WI38 (cell line): ENCODE results near the gene SFMBT2.

Source experiments
- H3K4me3 ChIP-seq: 2 replicates; pipeline ENCODE4 v1.5.1; 2011; ENCODE audit warnings: low read depth, mild to moderate bottlenecking, control low read depth, low read length
- TF ChIP-seq, protein P1 (sequence below): IDR thresholded peaks from 2 replicates; pipeline ENCODE4 v1.5.1; 2012; ENCODE audit warnings: low read depth, mild to moderate bottlenecking, control low read depth, low read length

The SFMBT2 gene

DNA sequence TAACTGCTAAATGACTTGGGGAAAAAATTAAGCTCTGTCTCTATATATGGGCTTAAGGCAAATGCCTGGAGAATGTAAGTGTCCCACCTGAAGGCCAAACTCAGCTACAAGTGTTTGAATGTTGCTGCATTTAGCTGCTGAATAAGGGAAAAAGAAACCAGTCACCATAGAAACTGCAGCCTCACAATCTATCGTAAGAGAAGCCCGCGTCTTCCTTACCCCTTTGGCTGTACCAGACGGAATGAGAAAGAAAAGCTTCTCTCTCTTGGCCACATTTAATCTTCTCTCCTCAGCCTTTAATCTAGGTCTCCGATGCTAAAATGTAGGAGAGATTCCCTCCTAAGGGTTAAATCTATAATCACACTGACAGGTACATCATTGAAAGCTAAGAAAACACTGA is 147.2 kb downstream of the SFMBT2 start:
- no peak overlapping the region for H3K4me3 ChIP-seq
- TF ChIP-seq, protein P1, sequence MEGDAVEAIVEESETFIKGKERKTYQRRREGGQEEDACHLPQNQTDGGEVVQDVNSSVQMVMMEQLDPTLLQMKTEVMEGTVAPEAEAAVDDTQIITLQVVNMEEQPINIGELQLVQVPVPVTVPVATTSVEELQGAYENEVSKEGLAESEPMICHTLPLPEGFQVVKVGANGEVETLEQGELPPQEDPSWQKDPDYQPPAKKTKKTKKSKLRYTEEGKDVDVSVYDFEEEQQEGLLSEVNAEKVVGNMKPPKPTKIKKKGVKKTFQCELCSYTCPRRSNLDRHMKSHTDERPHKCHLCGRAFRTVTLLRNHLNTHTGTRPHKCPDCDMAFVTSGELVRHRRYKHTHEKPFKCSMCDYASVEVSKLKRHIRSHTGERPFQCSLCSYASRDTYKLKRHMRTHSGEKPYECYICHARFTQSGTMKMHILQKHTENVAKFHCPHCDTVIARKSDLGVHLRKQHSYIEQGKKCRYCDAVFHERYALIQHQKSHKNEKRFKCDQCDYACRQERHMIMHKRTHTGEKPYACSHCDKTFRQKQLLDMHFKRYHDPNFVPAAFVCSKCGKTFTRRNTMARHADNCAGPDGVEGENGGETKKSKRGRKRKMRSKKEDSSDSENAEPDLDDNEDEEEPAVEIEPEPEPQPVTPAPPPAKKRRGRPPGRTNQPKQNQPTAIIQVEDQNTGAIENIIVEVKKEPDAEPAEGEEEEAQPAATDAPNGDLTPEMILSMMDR, result no peak

DNA sequence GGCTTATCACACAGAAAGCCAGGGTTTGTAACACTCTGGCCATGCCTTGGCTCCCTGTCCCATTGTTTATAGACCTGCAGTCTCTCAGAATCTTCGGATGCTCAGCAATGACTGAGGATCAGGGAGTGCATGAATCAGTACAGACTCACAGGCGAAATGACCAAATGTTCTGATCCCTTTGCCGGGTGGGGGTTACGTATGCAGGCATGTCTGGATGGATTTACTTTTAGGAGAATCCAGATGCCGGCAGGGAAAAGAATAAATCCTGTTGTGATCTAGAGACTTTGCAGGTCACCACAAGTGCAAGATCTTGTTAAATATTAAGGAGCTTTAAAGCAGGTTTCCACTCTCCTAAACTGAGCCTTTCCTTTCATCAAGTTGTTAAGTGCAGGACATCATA is 149.5 kb downstream of the SFMBT2 start:
- H3K4me3 ChIP-seq, result no peak overlapping the region
- TF ChIP-seq, protein P1, result no peak

DNA sequence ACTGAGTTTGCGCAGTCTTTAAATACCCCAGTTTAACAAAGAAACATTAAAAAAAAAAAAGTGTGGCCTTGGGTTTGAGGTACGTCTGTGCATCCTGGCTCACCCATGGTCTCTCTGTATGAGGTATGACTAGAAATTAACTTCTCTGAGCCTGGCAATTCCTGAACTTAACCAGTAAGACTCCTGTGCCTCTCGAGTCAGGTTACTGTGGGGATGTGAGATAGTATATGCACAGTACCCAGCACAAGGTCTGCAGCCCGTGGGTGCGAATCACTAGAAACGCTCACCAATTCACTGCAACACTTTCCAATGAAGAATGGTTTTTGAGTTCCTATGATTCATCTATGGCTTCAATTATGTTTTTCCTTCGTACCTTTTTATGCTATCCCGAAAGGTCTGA is 149.9 kb downstream of the SFMBT2 start:
- TF ChIP-seq, protein P1, result no peak
- no peak overlapping the region for H3K4me3 ChIP-seq

DNA sequence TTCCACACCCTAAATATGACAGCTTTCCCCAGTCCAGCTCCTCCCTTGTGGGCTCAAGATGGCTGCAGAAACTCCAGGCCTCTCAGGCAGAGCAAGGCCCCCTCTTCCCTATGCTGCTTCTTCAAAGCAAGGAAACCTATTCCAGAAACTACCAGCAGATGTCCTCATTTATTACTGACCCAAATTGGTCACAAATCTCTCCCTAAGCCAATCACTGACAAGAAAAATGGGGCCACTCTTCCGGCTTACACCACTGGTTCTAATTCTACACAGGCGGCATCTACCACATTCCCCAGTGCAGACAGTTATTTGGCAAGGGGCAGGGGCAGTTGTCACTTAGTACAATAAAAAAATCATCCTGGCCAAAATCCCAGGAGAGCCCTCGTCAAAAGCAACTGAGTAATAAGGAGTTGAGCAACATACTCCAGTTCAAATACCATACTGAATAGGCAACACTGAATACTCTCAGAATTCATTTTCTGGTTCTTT is 150.4 kb downstream of the SFMBT2 start:
- TF ChIP-seq, protein P1, result 0 out of 2 replicates have a peak, but pooled peaks have one; percentile 6
- no peak overlapping the region for H3K4me3 ChIP-seq

DNA sequence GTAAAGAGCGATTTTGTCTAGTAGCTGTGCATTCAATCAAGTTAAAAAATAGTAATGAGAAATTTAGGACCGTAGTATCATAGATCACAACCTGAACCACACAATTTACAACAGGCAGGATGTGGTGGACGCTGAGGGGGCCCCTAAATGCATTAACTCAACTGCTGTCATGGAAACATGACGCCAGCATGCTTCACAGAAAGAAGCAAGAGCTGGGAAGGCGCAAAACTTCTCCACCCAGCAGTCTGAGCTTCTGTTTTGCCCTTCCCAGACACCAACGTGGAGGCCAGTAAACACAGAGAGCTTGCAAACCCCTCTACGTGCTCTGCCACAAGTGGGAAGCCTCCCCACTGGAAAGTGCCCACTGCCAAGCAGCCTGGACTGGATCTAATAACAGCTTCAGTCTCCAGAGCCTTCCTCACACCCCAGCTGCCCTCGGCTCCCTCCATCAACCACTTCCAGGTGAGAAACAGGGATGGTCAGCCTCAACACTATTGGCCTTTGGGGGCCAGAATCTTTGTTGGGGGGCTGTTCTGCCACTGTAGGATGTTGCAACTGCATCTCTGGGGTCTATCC is 151.8 kb downstream of the SFMBT2 start:
- TF ChIP-seq, protein P1, result no peak
- no peak overlapping the region for H3K4me3 ChIP-seq

DNA sequence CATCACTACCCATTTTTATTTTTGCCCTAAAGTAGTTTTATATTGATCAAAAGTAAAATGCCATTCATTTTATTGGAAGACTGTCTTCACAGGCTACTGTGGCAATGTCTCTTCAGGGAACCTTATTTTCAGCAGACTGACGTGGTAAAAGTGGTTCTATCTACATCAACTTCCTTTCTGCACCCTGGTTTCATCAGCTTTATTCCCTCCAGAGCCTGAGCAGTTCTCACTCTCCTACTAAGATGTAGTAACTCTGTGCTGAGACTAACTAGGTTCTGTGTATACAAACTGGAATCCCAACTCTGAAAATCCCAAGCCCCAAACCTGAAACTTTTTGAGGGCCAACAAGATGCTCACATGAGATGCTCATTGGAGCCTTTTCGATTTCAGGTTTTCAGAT is 155.3 kb downstream of the SFMBT2 start:
- TF ChIP-seq, protein P1, result no peak

DNA sequence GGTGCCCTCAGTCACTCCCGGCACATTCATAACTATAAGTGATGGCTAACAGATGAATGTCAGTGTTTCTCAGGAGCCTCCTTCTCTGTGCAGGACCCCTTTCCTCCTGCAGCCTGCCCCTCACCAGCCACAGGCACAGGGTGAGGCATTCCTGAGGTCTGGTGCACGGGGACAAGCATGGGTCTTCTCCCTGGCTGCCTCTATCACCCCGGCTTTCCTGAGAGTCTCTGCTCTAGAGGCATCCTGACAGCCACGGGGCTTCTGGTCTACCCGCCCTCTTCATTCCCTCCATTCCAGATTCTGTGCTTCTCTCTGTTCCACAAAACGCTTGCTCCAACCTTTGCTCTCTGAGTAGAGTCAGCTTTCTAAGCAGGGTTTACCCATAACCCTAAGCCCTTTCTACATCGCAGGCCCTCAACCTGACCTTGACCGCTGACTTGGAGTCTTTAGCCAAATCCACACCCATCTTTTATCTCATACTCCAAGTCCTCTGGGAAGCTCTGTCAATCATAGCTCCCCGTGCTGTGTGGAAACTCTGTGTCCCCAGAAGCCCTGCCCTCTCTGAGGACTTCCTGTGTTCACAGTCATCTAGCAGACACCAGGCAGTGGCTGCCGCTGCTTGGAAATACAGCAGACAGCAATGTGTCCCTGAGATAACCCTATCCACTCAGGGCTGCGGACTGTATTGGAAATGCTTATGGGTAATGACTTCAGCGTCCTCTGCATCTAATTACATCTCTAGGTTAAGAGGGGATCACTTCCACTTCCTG is 159.0 kb downstream of the SFMBT2 start:
- H3K4me3 ChIP-seq, result no peak overlapping the region
- TF ChIP-seq, protein P1, result no peak

More for the DNA sequence above, 155.3 kb downstream of the SFMBT2 start:
- H3K4me3 ChIP-seq, result no peak overlapping the region
